ENCODE data around the gene RNF157.

RNF157 gene

DNA sequence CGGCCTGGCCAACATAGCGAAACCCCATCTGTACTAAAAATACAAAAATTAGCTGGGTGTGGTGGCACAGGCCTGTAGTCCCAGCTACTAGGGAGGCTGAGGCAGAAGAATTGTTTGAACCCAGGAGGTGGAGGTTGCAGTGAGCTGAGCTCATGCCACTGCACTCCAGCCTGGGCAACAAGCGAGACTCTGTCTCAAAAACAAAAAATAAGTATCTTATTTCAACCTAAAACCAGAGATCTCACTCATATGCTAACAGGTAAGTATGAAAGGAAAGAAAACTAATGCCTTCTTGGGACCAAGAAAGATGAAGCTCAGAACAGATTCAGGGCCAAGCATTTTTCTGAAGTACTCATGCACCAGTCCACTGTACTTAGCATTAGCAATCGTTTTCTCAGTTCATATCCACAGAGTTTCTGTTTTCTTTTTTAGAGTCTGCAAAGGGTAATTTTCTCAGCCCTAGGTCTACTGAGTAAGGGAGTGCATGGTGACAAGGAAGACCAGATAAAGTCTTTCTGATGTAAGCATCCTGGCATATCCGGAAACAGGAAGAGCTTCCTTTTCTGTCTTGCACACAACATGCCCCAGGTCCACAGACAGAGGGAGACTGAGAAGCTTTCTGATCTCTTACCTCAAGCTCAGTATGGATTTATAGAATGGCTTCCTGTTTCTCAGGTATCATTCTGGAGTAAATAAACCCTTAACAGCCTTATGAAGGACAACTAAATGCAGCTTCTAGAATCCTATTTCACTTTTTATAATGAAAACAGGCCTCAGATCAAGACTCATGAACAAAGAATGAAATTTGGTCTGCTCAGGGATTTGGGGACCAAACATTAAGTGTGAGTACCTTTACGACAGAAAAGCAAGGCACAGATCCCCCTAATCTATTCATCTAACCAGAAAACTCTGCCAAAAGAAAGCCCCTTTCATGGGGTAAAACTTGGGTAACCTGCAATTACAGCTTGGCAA, 60.5 kb downstream of the RNF157 start:
- Histone ChIP-seq H3K36me3 (ENCODE audit: control insufficient read depth in 4 of 4, insufficient read depth in 4 of 4, low read length in 3 of 4) (no peaks in the 10 kb centered on the region), H3K9me3 (ENCODE audit: control extremely low read depth in 1 of 5, control insufficient read depth in 4 of 5, insufficient read depth in 2 of 5, low read depth in 1 of 5, low read length in 4 of 5) (no peaks in the 10 kb centered on the region), H3K27ac (ENCODE audit: insufficient read depth in 1 of 2, low read depth in 1 of 2, low read length in 2 of 2, poor library complexity in 1 of 2, severe bottlenecking in 2 of 2) (peak overlapping the region in 1 of 2 experiments; percentile 39), H3K27me3 (replicated peaks in 2 of 5; ENCODE audit: control insufficient read depth in 4 of 5, insufficient read depth in 5 of 5, low read length in 4 of 5) (no peaks in the 10 kb centered on the region), H3K4me1 (ENCODE audit: control extremely low read depth in 1 of 4, control insufficient read depth in 4 of 4, insufficient read depth in 4 of 4, low read length in 3 of 4) (peaks cover 0 to 7% (median 3%) of the 10 kb centered on the region in 4 experiments), H3K4me3 (ENCODE audit: control insufficient read depth in 1 of 7, extremely low read depth in 1 of 7, insufficient read depth in 4 of 7, low read depth in 2 of 7, low read length in 6 of 7) (no peak overlapping the region)
- WGBS (ENCODE audit: insufficient coverage), result 67% methylated on average over 1 of the region's 6 CpGs
- POLR2A ChIA-PET, result no interaction called here
- CTCF ChIA-PET, result interaction anchor here (0.7 to 5.7 kb wide), 17 partner anchors 8 to 100 kb away, joined by 3 to 40 read pairs (median 5); partner anchors contain the start of gene FOXJ1
- DNase-seq, result no peak

DNA sequence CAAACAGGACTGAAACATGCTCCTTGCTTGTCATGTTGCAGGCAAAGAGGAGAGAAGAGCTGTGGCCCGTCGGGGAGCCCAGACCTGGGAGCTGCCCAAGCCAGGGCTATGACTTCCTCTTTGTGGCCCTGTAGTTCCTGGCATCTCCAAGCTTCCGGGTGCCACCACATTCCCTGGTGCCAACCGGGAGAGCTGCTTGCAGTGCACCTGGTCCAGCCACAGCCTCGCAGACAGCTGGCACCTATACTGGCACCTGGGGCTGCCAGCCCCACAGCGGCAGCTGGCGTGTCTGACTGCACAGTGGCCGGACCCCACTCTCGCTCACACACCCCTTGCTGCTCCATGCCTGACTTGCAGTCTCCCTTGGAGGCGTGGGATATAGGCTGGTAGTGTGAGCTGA, 62.2 kb downstream of the RNF157 start:
- CTCF ChIA-PET, result interaction anchor here (0.6 to 5.7 kb wide), 14 partner anchors 9 to 220 kb away, joined by 3 to 40 read pairs (median 4); partner anchors contain the start of gene FOXJ1
- DNase-seq, result no peak

DNA sequence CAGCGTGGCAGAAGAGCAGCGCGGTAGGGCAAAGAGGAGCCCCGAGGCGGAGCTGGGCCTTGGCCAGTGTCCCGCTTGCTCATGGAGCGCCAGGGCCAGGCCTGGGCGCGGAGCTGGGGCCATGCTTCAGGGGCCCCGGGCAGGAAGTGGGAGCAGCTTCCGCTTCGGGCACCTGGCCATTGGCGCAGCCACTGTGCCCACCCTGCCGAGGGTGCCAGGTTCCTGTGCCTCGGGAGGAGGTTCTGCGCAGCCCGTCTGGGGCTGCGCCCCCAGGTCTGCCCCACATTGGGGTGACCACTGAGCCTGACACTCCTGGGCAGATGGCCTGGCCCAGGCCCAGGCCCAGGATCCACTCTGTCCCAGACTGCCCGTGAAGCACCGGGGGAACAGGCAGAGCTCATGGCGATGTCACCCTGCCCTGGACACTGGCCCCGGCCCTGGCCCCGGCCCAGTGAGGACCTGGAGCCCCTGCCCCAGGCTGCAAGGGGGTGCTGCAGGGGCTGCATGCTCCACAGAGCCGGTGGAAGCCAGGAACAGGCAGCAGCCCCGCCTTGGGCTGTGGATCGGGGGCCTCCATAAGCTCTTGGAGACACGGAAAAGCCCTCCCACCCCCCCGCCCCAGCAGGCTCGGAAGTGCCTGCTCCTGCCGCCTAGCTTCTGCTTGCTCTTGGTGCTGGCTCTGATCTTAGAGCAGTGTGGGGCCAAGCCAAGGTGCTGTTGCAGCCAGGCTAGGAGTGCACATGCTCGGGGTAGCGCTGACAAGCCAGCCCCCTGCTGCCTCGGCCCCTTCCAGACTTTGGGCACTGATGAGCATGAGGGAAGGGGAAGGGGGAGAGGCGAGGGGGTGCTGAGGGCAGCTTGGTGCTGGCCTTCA, 63.4 kb downstream of the RNF157 start:
- DNase-seq, result no peak
- H3K36me3 ChIP-seq (ENCODE audit: control insufficient read depth in 4 of 4, insufficient read depth in 4 of 4, low read length in 3 of 4), result no peaks in the 10 kb centered on the region
- no peak overlapping the region for H3K27ac ChIP-seq (ENCODE audit: insufficient read depth in 1 of 2, low read depth in 1 of 2, low read length in 2 of 2, poor library complexity in 1 of 2, severe bottlenecking in 2 of 2)
- ChIA-PET POLR2A (no interaction called here), CTCF (interaction anchor here (1.3 to 5.7 kb wide), 5 partner anchors 9 to 103 kb away, joined by 4 to 40 read pairs (median 6); partner anchors contain the start of gene FOXJ1)
- WGBS (ENCODE audit: insufficient coverage), result 95% methylated on average over 29 of the region's 34 CpGs
- H3K27me3 ChIP-seq (replicated peaks in 2 of 5; ENCODE audit: control insufficient read depth in 4 of 5, insufficient read depth in 5 of 5, low read length in 4 of 5), result no peaks in the 10 kb centered on the region
- H3K4me1 ChIP-seq (ENCODE audit: control extremely low read depth in 1 of 4, control insufficient read depth in 4 of 4, insufficient read depth in 4 of 4, low read length in 3 of 4), result peaks cover 0 to 6% (median 3%) of the 10 kb centered on the region in 4 experiments
- H3K9me3 ChIP-seq (ENCODE audit: control extremely low read depth in 1 of 5, control insufficient read depth in 4 of 5, insufficient read depth in 2 of 5, low read depth in 1 of 5, low read length in 4 of 5), result no peaks in the 10 kb centered on the region
- no peak overlapping the region for H3K4me3 ChIP-seq (ENCODE audit: control insufficient read depth in 1 of 7, extremely low read depth in 1 of 7, insufficient read depth in 4 of 7, low read depth in 2 of 7, low read length in 6 of 7)

More for the DNA sequence above, 62.2 kb downstream of the RNF157 start:
- Histone ChIP-seq H3K36me3 (ENCODE audit: control insufficient read depth in 4 of 4, insufficient read depth in 4 of 4, low read length in 3 of 4) (no peaks in the 10 kb centered on the region), H3K4me3 (ENCODE audit: control insufficient read depth in 1 of 7, extremely low read depth in 1 of 7, insufficient read depth in 4 of 7, low read depth in 2 of 7, low read length in 6 of 7) (no peak overlapping the region), H3K27ac (ENCODE audit: insufficient read depth in 1 of 2, low read depth in 1 of 2, low read length in 2 of 2, poor library complexity in 1 of 2, severe bottlenecking in 2 of 2) (no peak overlapping the region), H3K4me1 (ENCODE audit: control extremely low read depth in 1 of 4, control insufficient read depth in 4 of 4, insufficient read depth in 4 of 4, low read length in 3 of 4) (peaks cover 0 to 7% (median 3%) of the 10 kb centered on the region in 4 experiments), H3K27me3 (replicated peaks in 2 of 5; ENCODE audit: control insufficient read depth in 4 of 5, insufficient read depth in 5 of 5, low read length in 4 of 5) (no peaks in the 10 kb centered on the region), H3K9me3 (ENCODE audit: control extremely low read depth in 1 of 5, control insufficient read depth in 4 of 5, insufficient read depth in 2 of 5, low read depth in 1 of 5, low read length in 4 of 5) (no peaks in the 10 kb centered on the region)
- POLR2A ChIA-PET, result interaction anchor here (0.5 kb wide), 1 partner anchor 34 kb away, joined by 3 read pairs; no protein-coding TSS in a partner anchor
- WGBS (ENCODE audit: insufficient coverage), result 83% methylated on average over 10 of the region's 10 CpGs

DNA sequence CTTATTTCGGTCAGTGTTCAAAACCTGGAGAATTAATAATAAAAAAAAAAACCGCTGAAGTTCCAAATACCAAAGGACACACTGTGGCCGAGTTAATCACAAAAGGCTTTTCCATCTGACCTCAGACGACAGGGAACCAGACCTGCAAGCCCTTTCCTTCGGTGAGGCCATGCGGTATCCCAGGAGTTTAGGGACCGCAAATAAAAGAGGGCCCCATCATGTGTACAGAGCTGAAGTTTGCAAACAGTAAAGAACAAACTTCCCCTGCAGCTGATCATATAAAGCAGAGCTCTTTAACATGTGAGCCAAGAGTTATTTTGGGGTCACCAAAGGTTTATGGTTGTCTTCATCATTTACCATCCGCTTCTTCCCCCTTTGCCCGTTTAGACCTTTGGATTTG, 66.3 kb downstream of the RNF157 start:
- DNase-seq, result no peak
- WGBS (ENCODE audit: insufficient coverage), result 98% methylated on average over 6 of the region's 9 CpGs
- H3K4me3 ChIP-seq (ENCODE audit: control insufficient read depth in 1 of 7, extremely low read depth in 1 of 7, insufficient read depth in 4 of 7, low read depth in 2 of 7, low read length in 6 of 7), result no peak overlapping the region
- peaks cover 0 to 3% (median 0%) of the 10 kb centered on the region in 4 experiments for H3K4me1 ChIP-seq (ENCODE audit: control extremely low read depth in 1 of 4, control insufficient read depth in 4 of 4, insufficient read depth in 4 of 4, low read length in 3 of 4)
- POLR2A ChIA-PET, result no interaction called here
- CTCF ChIA-PET, result interaction anchor here (0.8 to 1.6 kb wide), 5 partner anchors 8 to 171 kb away, joined by 3 to 4 read pairs (median 3); no protein-coding TSS in a partner anchor
- no peaks in the 10 kb centered on the region for H3K27me3 ChIP-seq (replicated peaks in 2 of 5; ENCODE audit: control insufficient read depth in 4 of 5, insufficient read depth in 5 of 5, low read length in 4 of 5)
- no peak overlapping the region for H3K27ac ChIP-seq (ENCODE audit: insufficient read depth in 1 of 2, low read depth in 1 of 2, low read length in 2 of 2, poor library complexity in 1 of 2, severe bottlenecking in 2 of 2)
- H3K36me3 ChIP-seq (ENCODE audit: control insufficient read depth in 4 of 4, insufficient read depth in 4 of 4, low read length in 3 of 4), result no peaks in the 10 kb centered on the region
- no peaks in the 10 kb centered on the region for H3K9me3 ChIP-seq (ENCODE audit: control extremely low read depth in 1 of 5, control insufficient read depth in 4 of 5, insufficient read depth in 2 of 5, low read depth in 1 of 5, low read length in 4 of 5)

DNA sequence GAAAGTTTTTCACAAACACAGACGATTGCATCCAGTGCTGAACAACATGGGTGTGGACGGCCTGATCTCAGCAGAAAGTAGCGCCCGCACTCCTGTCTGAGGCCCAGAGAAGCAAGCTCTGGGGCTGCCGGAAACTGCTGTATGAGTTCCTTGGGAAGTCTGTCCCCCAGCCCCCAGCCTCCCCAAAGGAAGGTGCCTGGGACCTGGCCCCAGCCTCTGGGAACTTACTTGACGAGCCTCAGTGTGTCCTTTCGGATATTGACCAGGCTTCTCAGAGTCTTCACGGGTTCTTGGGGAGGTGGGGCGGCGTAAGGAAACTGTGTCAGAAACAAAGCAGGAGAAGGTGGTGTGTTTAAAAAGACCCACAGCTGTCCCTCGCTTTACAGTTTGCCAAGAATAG, 66.8 kb downstream of the RNF157 start:
- WGBS (ENCODE audit: insufficient coverage), result 95% methylated on average over 10 of the region's 11 CpGs

GRCh38 chr17:76171706-76172105, 68.6 kb downstream of the RNF157 start:
- ChIA-PET POLR2A (interaction anchor here (0.6 kb wide), 1 partner anchor 44 kb away, joined by 3 read pairs; no protein-coding TSS in a partner anchor), CTCF (interaction anchor here (1.1 kb wide), 1 partner anchor 11 kb away, joined by 3 read pairs; no protein-coding TSS in a partner anchor)
- peaks cover 0 to 4% (median 2%) of the 10 kb centered on the region in 4 experiments for H3K4me1 ChIP-seq (ENCODE audit: control extremely low read depth in 1 of 4, control insufficient read depth in 4 of 4, insufficient read depth in 4 of 4, low read length in 3 of 4)
- H3K27ac ChIP-seq (ENCODE audit: insufficient read depth in 1 of 2, low read depth in 1 of 2, low read length in 2 of 2, poor library complexity in 1 of 2, severe bottlenecking in 2 of 2), result no peak overlapping the region
- DNase-seq, result no peak
- H3K9me3 ChIP-seq (ENCODE audit: control extremely low read depth in 1 of 5, control insufficient read depth in 4 of 5, insufficient read depth in 2 of 5, low read depth in 1 of 5, low read length in 4 of 5), result no peaks in the 10 kb centered on the region
- no peaks in the 10 kb centered on the region for H3K36me3 ChIP-seq (ENCODE audit: control insufficient read depth in 4 of 4, insufficient read depth in 4 of 4, low read length in 3 of 4)
- no peak overlapping the region for H3K4me3 ChIP-seq (ENCODE audit: control insufficient read depth in 1 of 7, extremely low read depth in 1 of 7, insufficient read depth in 4 of 7, low read depth in 2 of 7, low read length in 6 of 7)
- 100% methylated on average over 4 of the region's 4 CpGs for WGBS (ENCODE audit: insufficient coverage)
- no peaks in the 10 kb centered on the region for H3K27me3 ChIP-seq (replicated peaks in 2 of 5; ENCODE audit: control insufficient read depth in 4 of 5, insufficient read depth in 5 of 5, low read length in 4 of 5)

More for the DNA sequence above, 66.8 kb downstream of the RNF157 start:
- no peak overlapping the region for H3K4me3 ChIP-seq (ENCODE audit: control insufficient read depth in 1 of 7, extremely low read depth in 1 of 7, insufficient read depth in 4 of 7, low read depth in 2 of 7, low read length in 6 of 7)
- no peak overlapping the region for H3K27ac ChIP-seq (ENCODE audit: insufficient read depth in 1 of 2, low read depth in 1 of 2, low read length in 2 of 2, poor library complexity in 1 of 2, severe bottlenecking in 2 of 2)
- no peaks in the 10 kb centered on the region for H3K9me3 ChIP-seq (ENCODE audit: control extremely low read depth in 1 of 5, control insufficient read depth in 4 of 5, insufficient read depth in 2 of 5, low read depth in 1 of 5, low read length in 4 of 5)
- ChIA-PET CTCF (interaction anchor here (0.7 to 1.6 kb wide), 5 partner anchors 9 to 170 kb away, joined by 3 to 4 read pairs (median 3); no protein-coding TSS in a partner anchor), POLR2A (interaction anchor here (0.6 to 0.7 kb wide), 2 partner anchors 8 to 23 kb away, joined by 3 read pairs; no protein-coding TSS in a partner anchor)
- peaks cover 0 to 5% (median under 1%) of the 10 kb centered on the region in 4 experiments for H3K4me1 ChIP-seq (ENCODE audit: control extremely low read depth in 1 of 4, control insufficient read depth in 4 of 4, insufficient read depth in 4 of 4, low read length in 3 of 4)
- H3K36me3 ChIP-seq (ENCODE audit: control insufficient read depth in 4 of 4, insufficient read depth in 4 of 4, low read length in 3 of 4), result no peaks in the 10 kb centered on the region
- no peak for DNase-seq
- no peaks in the 10 kb centered on the region for H3K27me3 ChIP-seq (replicated peaks in 2 of 5; ENCODE audit: control insufficient read depth in 4 of 5, insufficient read depth in 5 of 5, low read length in 4 of 5)

Data from common myeloid progenitor, CD34-positive (primary cell).